ENCODE results near the gene TENT4A.
"Not testable (repeated sequence)": the region's sequence is repeated elsewhere in the genome, so short reads cannot be mapped to it uniquely, and the experiment has no call there.

The TENT4A gene

GRCh38 chr5:6713274-6714225, at the start of gene TENT4A:
Gene TENT4A (plus strand): TSS chr5:6713432. CDS start chr5:6713984, 552 bp downstream.
- peak; percentile 87 for DNase-seq

DNA sequence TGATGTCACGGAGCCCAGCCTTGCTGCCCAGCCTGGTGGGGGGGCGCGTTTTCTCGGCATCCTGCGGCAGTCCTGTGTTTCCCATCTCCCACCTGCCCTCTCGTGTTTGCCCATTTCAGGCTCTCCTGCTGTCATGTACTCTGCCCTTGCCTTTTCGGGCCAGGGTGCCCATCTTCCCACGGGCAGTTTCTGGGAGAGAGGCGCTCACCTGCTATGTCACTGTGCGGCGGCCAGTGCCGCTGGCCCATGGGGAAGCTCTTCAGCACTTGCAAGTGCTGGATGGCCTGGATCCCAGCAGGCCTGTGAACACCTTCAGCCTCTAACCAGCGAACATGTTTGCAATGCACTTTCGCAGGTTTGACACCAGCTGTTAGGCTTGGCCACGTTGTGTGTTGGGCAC, 46.5 kb upstream of the TENT4A start:
- no peak for DNase-seq

DNA sequence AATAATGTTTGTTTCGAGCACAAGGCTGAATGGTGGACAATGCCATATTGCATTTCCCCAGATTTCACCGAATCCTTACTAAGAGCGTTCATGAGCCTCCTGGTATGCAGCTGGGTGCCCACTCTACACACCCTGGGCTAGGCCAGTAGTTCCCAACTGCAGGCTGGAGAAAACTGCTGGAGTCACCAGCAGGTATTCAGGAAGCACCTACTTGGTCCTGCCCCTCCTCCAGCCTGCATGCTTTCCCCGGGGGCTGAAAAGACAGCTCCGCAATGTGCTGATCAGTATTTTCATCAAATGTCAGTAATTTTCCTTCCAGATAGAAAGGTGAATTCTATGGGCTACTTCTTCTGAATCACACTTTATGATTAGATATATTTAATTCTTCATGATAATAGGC, 45.6 kb upstream of the TENT4A start:
- no peak for DNase-seq

- DNase-seq = not testable (repeated sequence)
These were observed 44.5 kb upstream of the TENT4A start for GRCh38 chr5:6668717-6669116.

DNA sequence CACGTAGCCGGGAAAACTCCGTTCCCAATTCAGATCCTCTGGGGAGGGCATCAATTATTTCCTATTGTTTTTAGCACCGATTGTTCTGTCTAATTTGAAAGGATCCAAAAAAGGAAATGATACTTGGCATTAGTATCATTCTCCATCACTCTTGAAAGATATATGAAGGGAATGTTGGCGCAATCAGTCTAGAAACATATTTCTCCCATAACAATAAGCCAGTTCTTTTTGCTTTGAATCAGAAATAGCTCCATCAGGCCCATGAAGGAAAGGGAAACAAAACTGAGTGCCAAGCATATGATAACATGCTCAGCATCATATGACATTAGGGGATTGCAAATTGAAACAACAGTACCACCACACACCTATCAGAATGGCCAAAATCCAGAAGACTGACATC, 40.2 kb upstream of the TENT4A start:
- no peak for DNase-seq

DNA sequence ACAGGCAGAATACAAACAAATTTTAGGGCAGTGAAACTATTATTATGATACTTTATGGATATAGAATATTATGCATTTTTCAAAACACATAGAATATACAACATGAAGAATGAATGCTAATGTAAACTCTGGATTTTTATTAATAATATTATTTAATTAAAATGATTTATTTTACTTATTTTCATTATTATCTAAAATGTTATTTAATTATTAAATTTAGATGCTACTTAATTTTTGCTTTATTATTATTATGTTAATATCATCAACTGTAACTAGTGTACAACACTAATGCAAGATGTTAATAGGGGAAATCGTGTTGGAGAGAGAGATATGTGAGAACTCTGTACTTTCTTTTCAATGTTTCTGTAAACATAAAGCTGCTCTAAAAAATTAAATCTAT, 39.3 kb upstream of the TENT4A start:
- DNase-seq = no peak

GRCh38 chr5:6674421-6674820, 38.8 kb upstream of the TENT4A start:
- DNase-seq = no peak

DNA sequence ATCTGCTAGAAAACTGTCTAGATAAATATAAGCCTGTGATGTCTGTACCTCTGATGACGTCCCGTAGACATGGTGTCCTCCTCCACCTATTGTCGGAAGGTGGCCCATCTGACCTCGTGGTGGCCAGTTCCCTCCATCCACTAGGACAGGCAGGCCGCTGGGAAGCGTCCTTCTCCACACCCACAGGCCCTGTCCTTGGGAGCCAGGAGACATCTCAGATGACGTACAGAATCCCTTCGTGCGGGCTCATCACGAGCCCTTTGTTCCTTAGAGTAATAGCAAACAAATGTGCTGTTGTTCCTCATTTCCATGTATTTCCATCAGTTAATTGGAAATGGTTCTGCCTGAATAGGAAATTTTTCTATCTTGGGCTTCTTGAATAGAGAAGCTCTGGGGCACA, 38.3 kb upstream of the TENT4A start:
- DNase-seq = no peak

GRCh38 chr5:6675784-6676491, 37.3 kb upstream of the TENT4A start:
- no peak for DNase-seq

GRCh38 chr5:6676702-6677101, 36.5 kb upstream of the TENT4A start:
- DNase-seq = no peak

- DNase-seq = no peak
These were observed 34.8 kb upstream of the TENT4A start for GRCh38 chr5:6678385-6678784.

- no peak for DNase-seq
These were observed 32.3 kb upstream of the TENT4A start for GRCh38 chr5:6680922-6681321.

- DNase-seq = no peak
These were observed 31.6 kb upstream of the TENT4A start for GRCh38 chr5:6681682-6682081.

- no peak for DNase-seq
These were observed 31.0 kb upstream of the TENT4A start for GRCh38 chr5:6682239-6682638.

GRCh38 chr5:6683241-6683640, 30.0 kb upstream of the TENT4A start:
- DNase-seq = no peak

DNA sequence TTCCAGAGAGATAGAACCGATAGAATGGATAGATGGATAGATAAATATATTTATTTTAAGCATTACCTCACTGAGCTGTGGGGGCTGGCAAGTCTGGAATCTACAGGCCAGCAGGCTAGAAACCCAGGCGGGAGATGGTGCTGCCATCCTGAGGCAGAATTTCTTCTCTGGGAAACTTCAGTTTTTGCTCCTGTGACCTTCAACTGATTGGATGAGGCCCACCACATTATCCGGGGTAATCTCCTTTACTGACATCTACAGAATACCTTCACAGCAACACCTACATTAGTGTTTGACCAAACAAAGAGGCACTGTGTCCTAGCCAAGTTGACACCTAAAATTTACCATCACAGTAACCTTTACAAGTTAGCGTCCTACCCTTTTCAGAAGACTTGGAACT, 29.2 kb upstream of the TENT4A start:
- DNase-seq = no peak

- no peak for DNase-seq
These were observed 26.7 kb upstream of the TENT4A start for GRCh38 chr5:6686501-6686900.

- DNase-seq = no peak
These were observed 26.3 kb upstream of the TENT4A start for GRCh38 chr5:6686915-6687409.

DNA sequence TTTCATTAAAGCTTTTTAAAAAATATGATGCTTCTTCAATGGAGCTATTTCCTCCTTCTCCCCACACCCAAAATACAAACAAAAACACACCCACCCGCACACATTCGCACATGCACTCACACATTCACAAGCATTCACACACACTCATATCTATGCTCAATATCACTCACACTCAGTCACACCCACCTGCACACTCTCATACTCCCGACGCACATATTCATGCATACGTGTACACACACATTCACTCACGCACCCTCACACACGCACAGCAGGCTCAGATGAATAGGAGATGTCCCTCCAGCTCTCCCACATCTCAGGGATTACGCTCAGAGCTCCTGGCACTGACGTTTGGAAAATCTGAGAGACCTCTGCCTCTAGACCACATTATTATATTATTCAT, 25.7 kb upstream of the TENT4A start:
- no peak for DNase-seq

DNA sequence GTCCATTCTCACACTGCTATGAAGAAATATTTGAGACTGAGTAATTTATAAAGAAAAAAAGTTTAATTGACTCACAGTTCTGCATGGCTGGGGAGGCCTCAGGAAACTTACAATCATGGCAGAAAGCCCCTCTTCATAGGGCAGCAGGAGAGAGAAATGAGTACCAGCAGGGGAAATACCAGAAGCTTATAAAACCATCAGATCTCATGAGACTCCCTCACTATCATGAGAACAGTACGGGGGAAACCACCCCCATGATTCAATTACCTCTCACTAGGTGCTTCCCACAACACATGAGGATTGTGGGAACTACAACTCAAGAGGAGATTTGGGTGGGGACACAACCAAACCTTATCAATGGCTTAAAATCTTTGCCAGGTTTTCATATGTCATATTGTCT, 20.3 kb upstream of the TENT4A start:
- no peak for DNase-seq

DNA sequence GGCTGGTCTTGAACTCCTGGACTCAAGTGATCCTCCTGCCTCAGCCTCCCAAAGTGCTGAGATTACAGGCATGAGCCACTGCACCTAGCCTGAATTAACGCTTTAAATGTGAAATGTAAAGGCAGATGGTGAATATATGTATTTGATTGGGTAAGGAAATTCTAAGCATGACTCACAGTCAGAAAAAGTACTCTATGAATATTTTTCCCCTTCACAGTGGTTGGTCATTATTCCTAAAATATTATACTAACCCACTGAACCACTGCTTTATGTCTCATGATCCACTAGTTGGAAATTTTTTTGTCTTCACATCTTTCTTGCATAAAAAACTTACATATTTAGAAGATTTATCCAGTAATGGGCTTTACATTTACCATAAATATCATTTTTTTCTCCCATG, 14.5 kb upstream of the TENT4A start:
- DNase-seq = no peak

GRCh38 chr5:6699357-6699756, 13.9 kb upstream of the TENT4A start:
- no peak for DNase-seq

- no peak for DNase-seq
These were observed 13.1 kb upstream of the TENT4A start for GRCh38 chr5:6700074-6700684.

Data from NCI-H1417 treated with DMSO at 0.1 percent for 48 hours (cell line).